Nephron progenitor cell (in vitro differentiated cells): Measurements from ENCODE around the gene TMEM130.

Experiments
- DNase-seq: peaks from one replicate; pipeline ENCODE4 v3.0.0; 2021
- H3K27ac Mint-ChIP-seq: 2 replicates; pipeline ENCODE4 v1.8.0; 2021; ENCODE audit warnings: mild to moderate bottlenecking, moderate library complexity, mixed read lengths
- H3K27me3 Mint-ChIP-seq: 2 replicates; pipeline ENCODE4 v1.8.0; 2021; ENCODE audit warnings: mild to moderate bottlenecking, low read depth, mixed read lengths; ENCODE audit not compliant: poor library complexity
- H3K36me3 Mint-ChIP-seq: 2 replicates; pipeline ENCODE4 v1.8.0; 2021; ENCODE audit warnings: low read depth, mixed read lengths
- H3K4me1 Mint-ChIP-seq: 2 replicates; pipeline ENCODE4 v1.8.0; 2021; ENCODE audit warnings: mixed read lengths
- H3K4me3 Mint-ChIP-seq: 2 replicates; pipeline ENCODE4 v1.8.0; 2021; ENCODE audit warnings: mild to moderate bottlenecking, moderate library complexity, mixed read lengths
- H3K9me3 Mint-ChIP-seq: 2 replicates; pipeline ENCODE4 v1.8.0; 2021; ENCODE audit warnings: mild to moderate bottlenecking, moderate library complexity, mixed read lengths
- TF ChIP-seq, protein P1 (sequence below): fragments of 200-600 bp; sonication (generic); IDR thresholded peaks from 2 replicates; pipeline ENCODE4 v1.5.0; 2021; ENCODE audit warnings: antibody characterized with exemption

Gene TMEM130

DNA sequence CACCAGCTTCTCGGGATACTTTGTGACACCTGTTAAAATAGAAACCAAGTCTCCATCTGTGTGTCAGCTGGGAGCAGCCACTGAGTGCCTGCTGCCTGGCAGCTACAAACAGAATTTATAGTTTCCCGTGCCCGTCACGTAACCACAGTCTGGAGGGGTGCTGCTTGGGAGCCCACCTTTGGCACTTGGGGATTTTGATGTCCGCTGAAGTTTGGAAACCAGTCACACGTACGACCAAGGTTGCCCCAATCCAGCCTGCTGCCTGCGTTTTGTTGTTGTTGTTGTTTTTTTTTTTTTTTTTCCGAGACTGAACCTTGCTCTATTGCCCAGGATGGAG, 10.1 kb upstream of the TMEM130 start:
- no peak overlapping the region for H3K27ac Mint-ChIP-seq
- TF ChIP-seq, protein P1, sequence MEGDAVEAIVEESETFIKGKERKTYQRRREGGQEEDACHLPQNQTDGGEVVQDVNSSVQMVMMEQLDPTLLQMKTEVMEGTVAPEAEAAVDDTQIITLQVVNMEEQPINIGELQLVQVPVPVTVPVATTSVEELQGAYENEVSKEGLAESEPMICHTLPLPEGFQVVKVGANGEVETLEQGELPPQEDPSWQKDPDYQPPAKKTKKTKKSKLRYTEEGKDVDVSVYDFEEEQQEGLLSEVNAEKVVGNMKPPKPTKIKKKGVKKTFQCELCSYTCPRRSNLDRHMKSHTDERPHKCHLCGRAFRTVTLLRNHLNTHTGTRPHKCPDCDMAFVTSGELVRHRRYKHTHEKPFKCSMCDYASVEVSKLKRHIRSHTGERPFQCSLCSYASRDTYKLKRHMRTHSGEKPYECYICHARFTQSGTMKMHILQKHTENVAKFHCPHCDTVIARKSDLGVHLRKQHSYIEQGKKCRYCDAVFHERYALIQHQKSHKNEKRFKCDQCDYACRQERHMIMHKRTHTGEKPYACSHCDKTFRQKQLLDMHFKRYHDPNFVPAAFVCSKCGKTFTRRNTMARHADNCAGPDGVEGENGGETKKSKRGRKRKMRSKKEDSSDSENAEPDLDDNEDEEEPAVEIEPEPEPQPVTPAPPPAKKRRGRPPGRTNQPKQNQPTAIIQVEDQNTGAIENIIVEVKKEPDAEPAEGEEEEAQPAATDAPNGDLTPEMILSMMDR: no peak

DNA sequence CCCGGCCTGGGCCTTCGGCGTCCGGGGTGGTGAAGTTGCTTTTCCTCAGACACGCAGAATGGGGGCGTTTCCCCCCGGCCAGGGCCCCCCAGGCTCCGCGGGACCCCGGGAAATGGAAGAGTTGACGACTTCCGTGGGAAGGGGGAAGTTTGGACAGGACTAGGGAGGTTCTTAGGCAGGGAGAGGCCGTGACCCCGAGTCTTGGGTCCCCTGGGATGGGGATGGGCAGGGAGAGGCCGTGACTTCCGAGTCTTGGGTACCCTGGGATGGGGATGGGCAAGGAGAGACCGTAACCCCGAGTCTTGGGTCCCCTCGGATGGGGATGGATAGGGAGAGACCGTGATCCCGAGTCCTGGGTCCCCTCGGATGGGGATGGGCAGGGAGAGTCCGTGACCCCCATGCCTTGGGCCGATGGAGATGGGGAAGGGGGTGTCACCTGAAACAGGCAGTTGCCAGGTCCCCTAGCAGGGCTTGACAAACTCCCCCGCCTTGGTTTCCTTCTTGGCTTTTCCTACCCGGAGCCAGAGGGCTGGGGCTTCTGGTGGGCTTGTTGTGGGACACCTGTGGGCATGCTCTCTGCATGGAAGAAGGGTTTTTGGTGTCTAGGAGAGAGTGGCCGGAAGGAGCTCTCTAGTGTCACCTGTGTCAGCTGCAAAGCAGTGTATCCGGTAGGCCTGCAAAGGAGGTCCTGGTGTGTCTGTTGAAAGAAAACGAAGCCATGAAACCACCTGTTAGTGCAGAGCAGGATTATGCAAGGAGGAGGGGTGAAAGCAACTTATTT, 9.6 kb upstream of the TMEM130 start:
- no peak for DNase-seq
- Mint-ChIP-seq H3K27ac (no peak overlapping the region), H3K4me1 (peaks cover 31% of the 10 kb centered on the region), H3K36me3 (peaks cover 25% of the 10 kb centered on the region), H3K9me3 (no peaks in the 10 kb centered on the region), H3K4me3 (peak overlapping the region; percentile 94), H3K27me3 (peaks cover 5% of the 10 kb centered on the region)
- TF ChIP-seq, protein P1: peak; percentile 38

More for the DNA sequence above, 10.1 kb upstream of the TMEM130 start:
- no peak for DNase-seq
- Mint-ChIP-seq H3K4me1 (peaks cover 31% of the 10 kb centered on the region), H3K36me3 (peaks cover 25% of the 10 kb centered on the region), H3K4me3 (peak overlapping the region; percentile 94), H3K9me3 (no peaks in the 10 kb centered on the region), H3K27me3 (peaks cover 4% of the 10 kb centered on the region)

DNA sequence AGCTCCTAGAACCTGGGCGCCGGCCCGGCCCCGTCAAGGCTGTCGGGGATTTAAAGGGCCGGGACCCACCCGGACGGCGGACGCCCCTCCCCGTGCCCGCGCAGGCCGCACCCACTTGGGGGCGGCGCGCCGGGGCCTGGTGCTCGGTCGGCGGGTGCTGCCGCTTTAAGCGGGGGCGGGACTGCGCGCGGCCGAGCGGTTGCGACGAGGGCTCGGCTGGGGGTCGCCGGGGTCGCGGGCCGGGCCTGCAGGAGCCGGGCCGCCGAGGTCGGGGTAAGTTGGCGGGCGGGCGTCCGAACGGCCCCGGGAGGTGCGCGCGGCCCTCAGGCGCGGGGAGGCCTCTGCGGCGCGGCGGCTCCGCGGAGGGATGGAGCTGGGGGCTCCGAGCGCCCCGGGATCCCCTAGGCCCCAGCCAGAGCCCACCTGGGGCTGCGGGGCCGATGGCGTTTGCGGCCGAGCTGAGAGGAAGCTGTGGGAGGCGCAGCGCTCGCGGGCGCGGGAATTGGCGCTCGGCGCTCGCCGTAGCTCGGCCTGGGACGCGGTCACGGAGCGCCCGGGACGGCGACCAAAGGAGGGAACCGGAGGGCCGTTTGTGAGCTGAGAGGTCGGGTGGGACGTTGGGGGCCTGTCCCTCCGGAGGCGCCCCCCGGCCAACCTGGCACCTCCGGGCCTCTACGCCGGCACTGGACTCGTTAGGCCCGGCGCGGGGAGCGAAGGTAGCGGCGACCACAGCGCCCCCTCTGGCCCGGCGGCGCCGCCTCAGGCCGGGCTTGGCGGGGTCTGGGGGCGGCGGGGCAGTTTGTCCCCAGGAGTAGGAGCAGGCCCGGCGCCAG, 8.8 kb upstream of the TMEM130 start, which contains the start of gene TRRAP:
TSS of gene TRRAP (plus strand) at position 168 of the 833 bp plus-strand sequence. CDS start 2,619 bp downstream, outside the sequence.
- H3K9me3 Mint-ChIP-seq: no peaks in the 10 kb centered on the region
- TF ChIP-seq, protein P1: peak; percentile 96
- H3K4me1 Mint-ChIP-seq: peaks cover 26% of the 10 kb centered on the region
- DNase-seq: peak; percentile 84
- peak within 1 kb of the TSS; percentile 94 for H3K4me3 Mint-ChIP-seq
- no peak within 1 kb of the TSS for H3K27ac Mint-ChIP-seq
- H3K36me3 Mint-ChIP-seq: peaks cover 19% of the 10 kb centered on the region
- H3K27me3 Mint-ChIP-seq: peaks cover 5% of the 10 kb centered on the region

DNA sequence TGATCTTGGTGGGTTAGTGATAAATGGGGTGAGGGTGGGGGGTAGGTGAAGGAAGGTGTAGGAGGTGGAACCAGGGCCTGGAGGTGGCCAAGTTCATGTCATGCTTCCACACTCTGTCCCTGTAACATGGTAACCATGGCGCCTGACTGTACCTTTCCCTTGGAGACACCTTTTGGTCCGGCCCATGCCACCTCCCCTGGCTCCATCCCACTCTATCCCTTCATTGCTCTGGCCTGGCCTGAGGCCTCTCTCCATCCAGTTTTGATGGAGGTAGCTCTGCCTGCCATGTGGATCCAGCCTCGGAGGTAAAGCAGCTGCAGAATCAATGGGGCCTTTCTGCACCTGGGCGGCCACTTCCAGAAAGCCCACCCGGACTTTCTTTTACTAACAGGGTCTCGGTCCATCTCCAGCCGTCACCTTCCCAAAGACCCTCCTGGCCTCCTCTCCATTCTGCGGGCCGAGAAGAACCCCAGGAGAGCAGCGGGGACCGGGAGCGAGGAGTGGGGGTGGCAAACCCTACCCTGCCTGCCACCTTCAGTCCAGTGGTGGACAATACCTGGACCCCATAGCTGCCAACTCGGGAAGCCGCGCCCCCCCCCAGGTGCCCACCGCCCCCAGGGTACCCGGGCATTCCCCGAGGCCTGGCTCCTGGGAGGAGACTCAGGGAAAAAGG, 8.0 kb upstream of the TMEM130 start:
- peaks cover 26% of the 10 kb centered on the region for H3K4me1 Mint-ChIP-seq
- no peak overlapping the region for H3K27ac Mint-ChIP-seq
- H3K4me3 Mint-ChIP-seq: peak overlapping the region; percentile 74
- no peaks in the 10 kb centered on the region for H3K9me3 Mint-ChIP-seq
- peaks cover 12% of the 10 kb centered on the region for H3K36me3 Mint-ChIP-seq
- no peak for DNase-seq
- TF ChIP-seq, protein P1: no peak
- H3K27me3 Mint-ChIP-seq: peaks cover 5% of the 10 kb centered on the region

DNA sequence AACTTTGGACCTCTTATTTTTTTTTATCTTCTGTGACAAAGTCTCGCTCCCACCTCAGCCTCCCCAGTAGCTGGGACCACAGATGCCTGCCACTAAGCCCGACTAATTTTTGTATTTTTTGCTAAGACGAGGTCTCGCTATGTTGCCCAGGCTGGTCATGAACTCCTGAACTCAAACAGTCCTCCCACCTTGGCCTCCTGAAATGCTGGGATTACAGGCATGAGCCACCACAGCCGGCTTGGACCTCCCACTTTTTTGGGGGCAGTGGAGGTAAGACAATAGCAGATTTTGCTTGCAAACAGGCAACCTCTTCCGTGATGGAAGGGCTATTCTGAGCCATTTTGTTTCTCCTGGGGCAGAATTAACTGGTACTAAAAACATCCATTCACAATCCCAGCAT, 7.3 kb upstream of the TMEM130 start:
- H3K27ac Mint-ChIP-seq: peak overlapping the region; percentile 61
- DNase-seq: no peak
- H3K36me3 Mint-ChIP-seq: peaks cover 7% of the 10 kb centered on the region
- no peaks in the 10 kb centered on the region for H3K9me3 Mint-ChIP-seq
- peaks cover 10% of the 10 kb centered on the region for H3K27me3 Mint-ChIP-seq
- peaks cover 26% of the 10 kb centered on the region for H3K4me1 Mint-ChIP-seq
- TF ChIP-seq, protein P1: no peak
- peak overlapping the region; percentile 74 for H3K4me3 Mint-ChIP-seq
